ENCODE data around the gene SPACA4.
"Not testable (repeated sequence)": the region's sequence is repeated elsewhere in the genome, so short reads cannot be mapped to it uniquely, and the experiment has no call there.

The SPACA4 gene

DNA sequence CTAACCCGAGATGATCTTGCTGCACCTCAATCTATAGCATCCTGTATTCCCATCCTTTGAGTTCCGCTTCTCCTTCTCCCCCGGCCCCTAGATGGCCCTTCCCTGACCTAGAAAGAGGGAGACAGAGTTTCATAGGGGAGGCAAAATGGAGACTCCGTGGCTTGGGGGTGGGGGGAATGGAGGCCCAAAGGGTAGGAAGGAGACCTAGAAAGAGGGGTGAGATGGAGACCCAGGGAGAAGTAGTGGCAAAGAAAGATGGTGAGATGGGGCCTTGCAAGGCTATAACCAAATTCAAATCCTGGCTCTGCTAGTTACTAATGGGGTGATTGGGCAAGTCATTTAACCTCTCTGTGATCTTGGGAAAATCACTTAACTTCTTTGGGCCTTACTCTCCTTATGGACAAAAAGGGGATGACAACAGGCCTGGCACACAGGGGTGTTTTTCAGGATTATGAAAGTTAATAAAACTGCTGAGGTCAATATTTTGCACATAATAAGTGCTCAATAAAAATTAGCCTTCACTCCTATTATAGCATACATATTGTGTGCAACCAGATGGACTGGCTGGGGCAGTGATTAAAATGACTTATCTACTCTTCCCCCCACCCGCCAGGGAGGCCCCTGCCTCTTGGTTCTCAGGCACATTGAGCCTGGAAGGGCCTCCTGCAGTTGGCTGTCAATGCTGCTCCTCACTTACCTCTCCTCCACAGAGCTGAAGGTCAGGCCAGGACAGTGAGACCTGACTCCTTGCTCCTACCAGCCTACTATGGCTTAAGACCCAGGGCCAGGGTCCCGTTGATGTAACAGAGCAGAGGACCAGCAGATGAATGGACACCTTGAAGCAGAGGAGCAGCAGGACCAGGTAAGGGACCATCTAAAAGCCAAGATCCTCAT lies 13.4 kb downstream of the SPACA4 start:
- no peak for FAIRE-seq

GRCh38 chr19:48623556-48624066 lies 17.1 kb downstream of the SPACA4 start:
- no peak for FAIRE-seq

DNA sequence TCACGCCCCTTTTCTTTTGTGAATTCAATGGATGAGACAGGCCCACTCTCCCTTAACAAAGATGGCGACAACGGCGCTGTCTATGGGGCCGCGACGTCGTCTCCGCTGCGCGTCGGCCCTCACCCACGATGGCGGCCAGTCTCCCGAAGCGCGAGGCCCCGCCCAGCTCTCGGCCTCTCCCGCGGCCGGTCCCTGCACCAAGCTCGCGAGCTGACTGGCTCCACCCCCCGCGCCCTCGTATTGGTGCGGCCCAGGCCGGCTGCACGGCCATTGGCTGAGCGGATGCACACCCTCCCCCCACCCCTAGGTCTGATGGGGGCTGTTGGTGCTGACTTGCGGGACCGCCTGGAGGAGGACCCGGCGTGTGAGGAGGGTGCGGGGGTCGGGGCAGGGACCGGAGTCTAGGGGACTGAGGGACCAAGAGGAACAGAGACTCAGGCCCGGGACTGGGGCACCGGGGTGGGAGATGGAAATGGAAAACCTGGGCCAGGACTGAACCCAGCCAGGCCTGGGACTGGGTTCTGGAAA lies 17.6 kb downstream of the SPACA4 start:
- FAIRE-seq: peak; percentile 69

DNA sequence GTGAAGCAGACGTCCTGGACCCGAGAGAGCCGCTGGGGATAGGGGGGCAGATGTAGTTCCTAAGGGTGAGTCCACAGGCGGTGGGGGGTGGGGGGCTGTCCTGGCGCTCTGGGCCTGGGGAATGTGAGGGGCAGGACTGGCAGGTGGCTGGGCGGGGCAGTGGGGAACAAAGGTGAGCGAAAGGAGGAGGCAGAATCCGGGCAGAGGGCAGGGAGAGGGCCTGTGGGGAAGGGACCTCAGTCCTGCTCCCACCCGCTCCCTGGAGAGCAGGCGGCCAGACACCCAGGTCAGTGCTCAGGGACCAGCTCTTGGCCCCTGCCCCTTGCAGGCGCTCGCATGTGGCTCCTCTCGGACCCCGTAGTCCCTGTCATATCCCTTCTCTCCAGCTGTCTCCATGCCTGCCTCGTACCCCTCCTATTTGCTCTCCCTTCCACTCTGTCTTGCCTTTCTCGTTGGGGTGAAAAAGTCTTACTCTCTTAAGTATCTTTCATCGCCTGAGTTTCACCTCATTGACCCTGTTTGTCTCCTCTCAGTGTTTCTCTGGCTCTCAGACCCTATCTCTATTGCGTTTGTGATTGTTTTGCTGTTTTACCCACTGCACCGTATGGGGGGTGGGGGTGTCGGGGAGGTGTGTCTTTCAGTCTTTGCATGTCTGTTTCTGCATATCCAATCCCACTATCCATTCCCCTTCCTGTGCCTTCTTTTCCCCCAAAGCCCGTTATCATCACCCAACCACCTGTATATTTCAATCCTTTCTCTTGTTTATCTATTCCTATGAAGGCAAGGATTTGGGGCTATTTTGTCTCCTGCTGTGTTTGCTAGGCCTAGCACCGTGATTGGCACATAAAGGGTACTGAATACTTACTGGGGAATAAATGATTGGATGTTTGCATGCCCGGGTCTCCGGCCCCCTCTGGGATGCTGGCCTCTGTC lies 18.5 kb downstream of the SPACA4 start:
- no peak for FAIRE-seq

- no peak for FAIRE-seq
These were observed 19.4 kb downstream of the SPACA4 start for GRCh38 chr19:48625891-48626327.

DNA sequence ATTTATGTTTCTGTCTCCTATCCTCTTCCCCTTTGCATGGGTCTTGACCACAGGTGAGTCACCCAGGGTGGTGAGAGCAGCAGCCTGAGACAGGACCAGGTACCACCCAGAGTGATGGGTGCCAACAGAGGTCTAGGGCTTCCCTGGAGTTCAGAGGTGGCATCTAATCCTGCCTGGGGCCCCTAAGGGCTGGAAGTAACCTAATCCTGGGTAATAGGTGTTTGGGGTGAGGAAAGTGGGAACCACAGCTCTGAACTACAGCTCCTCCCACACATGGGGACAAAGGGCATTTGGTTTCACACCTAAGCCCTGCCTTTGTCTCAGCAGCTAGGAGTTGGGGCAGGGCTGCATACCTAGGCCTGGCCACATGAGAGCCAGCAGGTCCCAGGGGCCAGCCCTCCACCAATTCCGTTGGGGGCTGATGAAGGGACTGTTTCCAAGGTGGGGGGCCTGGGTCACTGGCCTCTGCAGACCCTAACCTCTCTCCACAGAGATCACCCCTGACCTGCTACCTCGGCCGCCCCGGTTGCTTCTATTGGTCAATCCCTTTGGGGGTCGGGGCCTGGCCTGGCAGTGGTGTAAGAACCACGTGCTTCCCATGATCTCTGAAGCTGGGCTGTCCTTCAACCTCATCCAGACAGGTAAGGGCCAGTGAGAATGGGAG lies 20.8 kb downstream of the SPACA4 start:
- FAIRE-seq: no peak

DNA sequence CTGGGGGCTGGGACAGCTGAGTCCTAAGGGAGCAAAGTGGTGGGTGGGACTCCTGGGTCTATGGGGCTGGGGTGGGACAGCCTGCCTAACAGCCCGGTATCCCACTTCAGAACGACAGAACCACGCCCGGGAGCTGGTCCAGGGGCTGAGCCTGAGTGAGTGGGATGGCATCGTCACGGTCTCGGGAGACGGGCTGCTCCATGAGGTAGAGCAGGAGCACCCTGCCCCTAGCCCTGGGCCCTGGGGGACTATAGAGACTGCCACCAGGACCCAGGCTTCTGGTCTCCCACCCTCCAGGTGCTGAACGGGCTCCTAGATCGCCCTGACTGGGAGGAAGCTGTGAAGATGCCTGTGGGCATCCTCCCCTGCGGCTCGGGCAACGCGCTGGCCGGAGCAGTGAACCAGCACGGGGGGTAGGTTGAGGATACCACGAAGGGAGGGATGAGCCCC lies 21.3 kb downstream of the SPACA4 start:
- FAIRE-seq: no peak

- no peak for FAIRE-seq
These were observed 22.1 kb downstream of the SPACA4 start for GRCh38 chr19:48628486-48629296.

- FAIRE-seq: no peak
These were observed 22.7 kb downstream of the SPACA4 start for GRCh38 chr19:48629297-48629598.

DNA sequence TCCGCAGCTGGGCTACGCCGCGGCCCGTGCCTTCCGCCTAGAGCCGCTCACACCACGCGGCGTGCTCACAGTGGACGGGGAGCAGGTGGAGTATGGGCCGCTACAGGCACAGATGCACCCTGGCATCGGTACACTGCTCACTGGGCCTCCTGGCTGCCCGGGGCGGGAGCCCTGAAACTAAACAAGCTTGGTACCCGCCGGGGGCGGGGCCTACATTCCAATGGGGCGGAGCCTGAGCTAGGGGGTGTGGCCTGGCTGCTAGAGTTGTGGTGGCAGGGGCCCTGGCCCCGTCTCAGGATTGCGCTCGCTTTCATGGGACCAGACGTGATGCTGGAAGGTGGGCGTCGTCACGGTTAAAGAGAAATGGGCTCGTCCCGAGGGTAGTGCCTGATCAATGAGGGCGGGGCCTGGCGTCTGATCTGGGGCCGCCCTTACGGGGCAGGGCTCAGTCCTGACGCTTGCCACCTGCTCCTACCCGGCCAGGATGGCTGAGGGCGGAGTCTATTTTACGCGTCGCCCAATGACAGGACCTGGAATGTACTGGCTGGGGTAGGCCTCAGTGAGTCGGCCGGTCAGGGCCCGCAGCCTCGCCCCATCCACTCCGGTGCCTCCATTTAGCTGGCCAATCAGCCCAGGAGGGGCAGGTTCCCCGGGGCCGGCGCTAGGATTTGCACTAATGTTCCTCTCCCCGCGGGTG lies 23.2 kb downstream of the SPACA4 start:
- no peak for FAIRE-seq

GRCh38 chr19:48630296-48631063 lies 23.9 kb downstream of the SPACA4 start:
- no peak for FAIRE-seq

DNA sequence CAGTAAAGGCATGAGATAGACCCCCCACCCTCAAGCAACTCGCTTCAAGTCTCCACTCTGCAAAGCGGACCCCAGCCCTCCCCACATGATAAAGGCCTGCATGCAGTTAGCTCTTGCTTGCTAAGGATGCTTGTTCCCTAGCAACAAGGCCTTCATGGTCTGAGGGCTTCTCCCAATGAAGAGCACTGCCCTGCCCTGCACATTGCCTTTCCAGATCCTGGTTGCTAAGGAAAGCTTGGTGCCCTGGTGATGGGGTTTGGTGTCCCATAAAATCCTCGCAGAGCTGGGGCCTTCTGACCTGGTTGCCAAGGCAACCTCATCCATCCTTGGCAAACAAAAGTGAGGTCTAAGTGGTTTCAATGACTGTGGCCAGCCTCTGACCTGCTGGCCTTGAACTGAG lies 24.7 kb downstream of the SPACA4 start:
- no peak for FAIRE-seq

- FAIRE-seq: not testable (repeated sequence)
These were observed 25.7 kb downstream of the SPACA4 start for GRCh38 chr19:48632286-48632685.

- FAIRE-seq: no peak
These were observed 26.2 kb downstream of the SPACA4 start for GRCh38 chr19:48632692-48633147.

DNA sequence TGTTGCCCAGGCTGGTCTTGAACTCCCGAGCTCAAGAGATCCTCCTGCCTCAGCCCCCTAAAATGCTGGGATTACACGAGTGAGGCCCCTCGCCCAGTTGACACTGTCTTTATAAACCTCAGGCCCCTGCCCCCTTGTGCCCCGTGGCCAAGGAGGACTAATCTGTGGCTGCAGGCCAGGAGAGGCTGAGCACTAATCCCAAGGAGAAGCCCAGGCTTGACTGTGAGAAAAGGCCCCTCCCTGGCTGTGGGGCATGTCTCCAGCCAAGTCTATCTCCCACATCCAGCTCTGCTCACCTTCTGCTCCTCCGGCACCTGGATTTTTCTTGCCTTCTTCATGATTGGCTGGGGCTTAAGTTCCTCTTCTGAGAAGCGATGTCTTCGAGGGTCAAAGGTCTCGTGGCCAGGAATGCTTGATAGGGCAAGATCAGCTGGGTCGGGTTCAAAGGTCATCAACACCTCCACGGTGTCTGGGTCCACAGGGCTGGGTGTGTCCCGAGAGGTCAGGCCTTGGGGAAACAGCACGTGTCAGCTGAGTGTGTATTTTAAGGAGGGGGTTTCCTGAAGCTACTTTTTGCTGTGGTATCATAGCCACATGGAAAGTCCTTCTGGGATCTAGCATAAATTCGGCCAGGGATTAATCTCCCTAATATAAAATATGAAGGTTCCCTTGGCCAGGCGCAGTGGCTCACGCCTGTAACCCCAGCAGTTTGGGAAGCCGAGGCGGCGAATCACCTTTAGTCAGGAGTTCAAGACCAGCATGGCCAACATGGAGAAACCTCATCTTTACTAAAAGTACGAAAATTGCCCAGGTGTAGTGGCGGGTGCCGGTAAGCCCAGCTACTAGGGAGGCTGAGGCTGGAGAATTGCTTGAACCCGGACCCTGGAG lies 26.9 kb downstream of the SPACA4 start:
- no peak for FAIRE-seq

- FAIRE-seq: no peak
These were observed 27.4 kb downstream of the SPACA4 start for GRCh38 chr19:48634036-48634342.

DNA sequence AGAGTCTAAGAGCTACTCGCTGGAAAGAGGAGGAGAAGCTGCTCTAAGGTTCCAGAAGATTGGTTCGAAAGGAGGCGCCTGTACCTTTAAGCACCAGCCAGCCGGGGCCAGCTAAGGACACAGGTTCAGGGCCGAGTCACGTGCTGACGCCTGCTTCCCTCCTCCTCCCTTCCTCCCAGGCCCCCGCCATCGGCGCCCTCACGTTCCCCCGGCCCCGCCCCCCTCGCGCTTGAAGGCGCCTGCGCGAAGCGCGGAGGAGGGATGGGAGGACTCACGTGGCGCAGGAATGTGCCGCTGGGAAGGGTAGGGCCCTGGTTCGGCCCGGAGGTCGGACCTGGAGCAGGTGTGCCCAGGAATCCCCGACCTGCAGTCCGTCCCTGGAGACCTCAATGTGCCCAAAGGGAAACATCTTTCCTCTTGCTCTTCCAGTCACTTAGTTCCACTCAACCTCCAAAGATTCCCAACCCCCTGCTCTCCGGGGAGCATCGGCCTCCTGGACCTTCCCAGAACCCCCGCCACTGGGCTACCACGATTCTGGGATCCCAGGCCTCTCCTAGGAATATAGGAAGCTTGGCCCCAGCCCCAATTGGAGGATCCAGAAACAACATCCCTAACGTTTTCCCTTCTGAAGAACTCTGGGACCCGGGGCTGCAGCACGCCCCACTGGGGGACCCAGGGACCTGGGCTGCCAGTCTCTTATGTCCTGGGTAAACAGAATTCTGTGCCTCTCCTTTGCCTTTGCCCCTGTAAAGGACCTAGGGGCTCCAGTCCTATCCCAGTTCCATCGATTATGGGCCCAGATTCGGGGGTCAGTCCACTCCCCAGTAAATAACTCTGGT lies 28.1 kb downstream of the SPACA4 start:
- no peak for FAIRE-seq

DNA sequence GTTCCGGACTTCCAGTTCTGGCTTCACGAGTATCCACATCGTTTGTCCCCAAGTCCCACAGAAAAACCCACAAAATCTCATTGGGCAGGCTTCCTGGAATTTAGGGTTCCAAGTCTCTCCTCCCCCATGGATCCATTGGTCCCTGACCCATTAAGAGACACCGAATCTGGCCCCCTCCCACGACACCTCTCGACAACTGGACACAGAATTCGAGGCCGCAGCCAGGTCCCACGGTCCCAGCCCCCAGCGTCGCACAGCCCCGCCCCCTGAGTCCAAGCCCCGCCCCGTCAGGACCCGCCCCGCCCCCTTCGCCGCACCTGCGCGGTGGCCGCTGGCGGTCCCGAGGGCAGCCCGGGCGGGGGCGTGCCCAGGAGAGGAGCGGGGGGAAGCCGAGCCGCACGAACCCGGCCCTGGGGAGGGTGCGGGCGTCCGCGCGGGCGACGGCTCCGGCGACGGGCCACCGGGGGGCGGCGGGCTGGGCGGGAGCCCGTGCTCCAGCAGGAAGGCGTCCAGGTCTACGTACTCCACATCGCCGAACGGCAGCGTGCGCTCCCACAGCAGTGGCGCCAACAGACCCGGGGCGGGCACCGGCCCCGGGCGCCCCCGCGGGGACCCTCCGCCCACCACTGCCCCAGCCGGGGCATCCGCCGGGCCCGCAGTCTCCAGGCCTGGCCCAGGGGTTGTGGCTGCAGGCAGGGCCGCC lies 28.9 kb downstream of the SPACA4 start:
- no peak for FAIRE-seq
